ENCODE data around the gene COQ7. TPM values are rescaled to one million over a fixed set of nuclear protein-coding genes. Genes with fewer than 3 reads are reported as not detected.

COQ7 gene
- polyA plus RNA-seq, 2 donors: 11.8 to 13.5 TPM

DNA sequence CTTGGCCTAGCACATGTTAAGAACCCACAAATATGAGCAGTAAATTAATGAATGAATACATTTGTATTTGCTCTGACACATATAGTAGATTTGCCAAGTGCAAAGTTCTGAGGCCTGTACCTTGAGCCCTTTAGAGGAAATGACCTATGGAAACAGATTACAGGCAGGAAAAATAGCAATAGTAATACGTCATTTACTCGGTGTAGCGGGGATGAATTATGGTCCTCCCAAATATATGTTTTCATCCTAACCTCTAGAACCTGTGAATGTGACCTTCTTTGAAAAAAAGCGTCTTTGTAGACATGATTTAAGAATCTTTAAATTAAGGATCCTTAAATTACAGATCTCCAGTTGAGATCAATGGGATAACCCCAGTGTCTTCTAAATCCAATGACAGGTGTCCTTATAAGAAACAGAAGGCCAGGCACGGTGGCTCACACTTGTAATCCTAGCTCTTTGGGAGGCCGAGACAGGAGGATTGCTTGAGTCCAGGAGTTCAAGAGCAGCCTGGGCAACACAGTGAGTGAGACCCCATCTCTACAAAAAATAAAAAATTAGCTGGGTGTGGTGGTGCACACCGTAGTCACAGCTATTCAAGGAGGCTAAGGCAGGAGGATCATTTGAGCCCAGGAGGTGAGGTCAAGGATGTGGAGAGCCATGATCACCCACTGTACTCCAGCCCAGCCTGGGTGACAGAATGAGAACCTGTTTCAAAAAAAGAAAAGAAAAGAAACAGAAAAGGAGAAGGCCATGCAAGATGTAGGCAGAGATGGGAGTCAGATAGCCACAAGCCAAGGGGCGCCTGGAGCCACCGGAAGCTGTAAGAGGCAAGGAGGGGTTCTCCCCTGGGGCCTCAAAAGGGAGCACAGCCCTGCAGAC lies 41.2 kb downstream of the COQ7 start:
- 87 to 90% methylated on average over 9 of the region's 9 CpGs for WGBS, 2 donors
- Histone ChIP-seq H3K4me3 (ENCODE audit: low read depth in 1 of 2, low read length in 2 of 2) (no peak overlapping the region), H3K27me3 (ENCODE audit: control insufficient read depth in 1 of 2, insufficient read depth in 2 of 2, low read length in 2 of 2) (no peaks in the 10 kb centered on the region), H3K36me3 (ENCODE audit: control insufficient read depth in 2 of 2, insufficient read depth in 2 of 2, low read length in 1 of 2) (no peaks in the 10 kb centered on the region), H3K9me3 (ENCODE audit: control insufficient read depth in 2 of 2, insufficient read depth in 1 of 2, low read depth in 1 of 2, low read length in 1 of 2) (no peaks in the 10 kb centered on the region), H3K27ac (ENCODE audit: low read depth in 2 of 2, low read length in 1 of 2) (no peak overlapping the region), H3K4me1 (ENCODE audit: control insufficient read depth in 2 of 2, insufficient read depth in 2 of 2, low read length in 1 of 2) (no peaks in the 10 kb centered on the region)

DNA sequence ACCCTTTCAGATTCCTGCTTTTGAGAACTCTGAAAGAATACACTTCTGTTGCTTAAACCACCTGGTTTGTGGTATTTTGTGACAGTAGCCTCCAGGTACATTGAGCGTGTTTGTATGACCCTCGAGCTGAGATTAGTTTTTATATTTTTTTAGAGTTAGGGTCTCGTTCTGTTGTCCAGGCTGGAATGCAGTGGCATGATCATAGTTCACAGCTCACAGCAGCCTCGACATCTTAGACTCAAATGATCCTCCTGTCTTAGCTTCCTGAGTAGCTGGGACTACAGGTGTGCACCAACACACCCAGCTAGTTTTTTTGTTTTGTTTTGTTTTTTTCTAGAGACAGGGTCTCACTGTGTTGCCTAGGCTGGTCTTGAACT lies 41.9 kb downstream of the COQ7 start:
- Histone ChIP-seq H3K4me3 (ENCODE audit: low read depth in 1 of 2, low read length in 2 of 2) (no peak overlapping the region), H3K9me3 (ENCODE audit: control insufficient read depth in 2 of 2, insufficient read depth in 1 of 2, low read depth in 1 of 2, low read length in 1 of 2) (no peaks in the 10 kb centered on the region), H3K27ac (ENCODE audit: low read depth in 2 of 2, low read length in 1 of 2) (no peak overlapping the region), H3K27me3 (ENCODE audit: control insufficient read depth in 1 of 2, insufficient read depth in 2 of 2, low read length in 2 of 2) (no peaks in the 10 kb centered on the region), H3K4me1 (ENCODE audit: control insufficient read depth in 2 of 2, insufficient read depth in 2 of 2, low read length in 1 of 2) (no peaks in the 10 kb centered on the region), H3K36me3 (ENCODE audit: control insufficient read depth in 2 of 2, insufficient read depth in 2 of 2, low read length in 1 of 2) (no peaks in the 10 kb centered on the region)
- WGBS, 2 donors: 85 to 88% methylated on average over 4 of the region's 4 CpGs

DNA sequence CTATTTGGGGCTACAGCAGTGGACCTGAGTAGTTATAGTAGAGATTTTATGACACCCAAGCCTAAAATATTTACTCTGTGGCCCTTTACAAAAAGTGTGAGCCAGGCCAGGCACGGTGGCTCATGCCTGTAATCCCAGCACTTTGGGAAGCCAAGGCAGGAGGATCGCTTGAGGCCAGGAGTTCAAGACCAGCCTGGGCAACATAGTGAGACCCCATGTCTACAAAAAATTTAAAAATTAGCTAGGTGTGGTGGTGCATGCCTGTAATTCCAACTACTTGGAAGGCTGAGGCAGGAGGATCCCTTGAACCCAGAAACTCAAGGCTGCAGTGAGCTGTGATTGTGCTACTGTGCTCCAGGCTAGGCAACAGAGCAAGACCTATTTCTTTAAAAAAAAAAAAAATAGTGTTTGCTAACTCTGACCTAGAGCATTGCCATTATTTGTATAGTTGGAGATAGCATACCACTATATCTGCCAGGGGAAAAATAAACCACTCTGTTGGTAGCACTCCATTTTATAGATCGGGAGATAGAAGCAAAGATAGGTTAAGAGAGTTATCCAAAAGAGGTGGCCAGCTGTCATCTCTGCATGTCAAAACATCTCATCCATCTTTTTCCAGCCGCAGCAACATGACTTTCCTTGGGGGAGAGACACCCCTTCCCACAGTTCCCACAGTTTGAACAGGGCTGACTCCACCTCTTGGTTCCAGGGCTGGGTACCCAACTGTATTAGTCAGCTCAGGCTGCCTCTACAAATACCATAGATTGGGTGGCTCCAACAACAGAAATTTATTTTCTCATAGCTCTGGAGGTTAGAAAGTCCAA lies 43.3 kb downstream of the COQ7 start:
- Histone ChIP-seq H3K36me3 (ENCODE audit: control insufficient read depth in 2 of 2, insufficient read depth in 2 of 2, low read length in 1 of 2) (peaks cover 0 to 4% of the 10 kb centered on the region in 2 donors), H3K27ac (ENCODE audit: low read depth in 2 of 2, low read length in 1 of 2) (no peak overlapping the region), H3K27me3 (ENCODE audit: control insufficient read depth in 1 of 2, insufficient read depth in 2 of 2, low read length in 2 of 2) (no peaks in the 10 kb centered on the region), H3K9me3 (ENCODE audit: control insufficient read depth in 2 of 2, insufficient read depth in 1 of 2, low read depth in 1 of 2, low read length in 1 of 2) (no peaks in the 10 kb centered on the region), H3K4me3 (ENCODE audit: low read depth in 1 of 2, low read length in 2 of 2) (no peak overlapping the region), H3K4me1 (ENCODE audit: control insufficient read depth in 2 of 2, insufficient read depth in 2 of 2, low read length in 1 of 2) (peaks cover 6 to 9% of the 10 kb centered on the region in 2 donors)
- WGBS, 2 donors: 80 to 87% methylated on average over 4 of the region's 4 CpGs

- 83 to 94% methylated on average over 2 of the region's 2 CpGs for WGBS, 2 donors
- H3K27ac ChIP-seq (ENCODE audit: low read depth in 2 of 2, low read length in 1 of 2): no peak overlapping the region
These were observed 44.6 kb downstream of the COQ7 start for GRCh38 chr16:19112099-19112407.

DNA sequence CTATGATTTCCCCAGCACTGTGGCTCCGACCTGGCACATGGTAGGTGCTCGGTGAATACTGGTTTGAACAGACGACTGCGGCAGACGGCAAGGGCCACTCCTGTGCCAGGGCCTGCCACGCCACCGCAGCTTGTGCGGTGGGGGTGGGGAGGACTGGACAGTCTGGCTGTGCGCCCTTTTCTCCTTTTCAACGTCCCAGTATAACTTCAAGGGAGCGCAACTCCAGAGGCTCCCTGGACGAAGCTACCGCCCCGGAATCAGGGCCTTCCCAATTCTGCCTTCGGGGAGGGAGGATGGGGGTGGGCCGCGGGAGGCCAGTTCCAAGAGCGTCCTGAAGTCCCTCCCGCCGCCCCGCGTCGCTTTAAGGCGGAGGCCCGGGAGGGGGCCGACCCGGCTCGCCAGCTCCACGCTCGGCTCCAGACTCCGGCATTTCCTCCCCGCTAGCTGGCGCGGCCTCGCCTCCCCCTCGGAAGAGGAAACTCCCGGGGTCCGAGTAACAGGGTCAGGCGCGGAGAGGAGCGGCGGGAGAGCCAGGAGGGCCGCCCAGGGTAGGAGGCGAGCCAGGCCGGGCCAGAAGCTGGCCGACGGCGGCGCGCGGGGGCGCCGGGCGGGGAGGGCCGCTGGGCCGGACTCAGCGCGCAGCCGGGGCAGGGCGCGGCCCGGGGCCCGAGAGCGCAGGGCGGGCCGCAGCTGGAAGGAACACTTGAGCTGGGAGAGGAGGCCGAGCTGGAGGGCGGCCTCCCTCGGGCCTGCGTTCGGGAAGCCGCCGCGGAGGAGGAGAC lies 46.4 kb downstream of the COQ7 start, which contains the start of gene ITPRIPL2:
Gene ITPRIPL2 (plus strand): TSS at position 388 of the 782 bp plus-strand sequence. CDS start 498 bp downstream, outside the sequence.
- Histone ChIP-seq H3K27me3 (ENCODE audit: control insufficient read depth in 1 of 2, insufficient read depth in 2 of 2, low read length in 2 of 2) (no peaks in the 10 kb centered on the region), H3K4me3 (ENCODE audit: low read depth in 1 of 2, low read length in 2 of 2) (peak within 1 kb of the TSS; percentile 66 to 71), H3K36me3 (ENCODE audit: control insufficient read depth in 2 of 2, insufficient read depth in 2 of 2, low read length in 1 of 2) (peaks cover 0 to 4% of the 10 kb centered on the region in 2 donors), H3K27ac (ENCODE audit: low read depth in 2 of 2, low read length in 1 of 2) (peak within 1 kb of the TSS; percentile 90 to 95), H3K9me3 (ENCODE audit: control insufficient read depth in 2 of 2, insufficient read depth in 1 of 2, low read depth in 1 of 2, low read length in 1 of 2) (no peaks in the 10 kb centered on the region), H3K4me1 (ENCODE audit: control insufficient read depth in 2 of 2, insufficient read depth in 2 of 2, low read length in 1 of 2) (peaks cover 6 to 11% of the 10 kb centered on the region in 2 donors)
- 1 to 2% methylated on average over 57 to 74 of the region's 74 CpGs for WGBS, 2 donors

More at GRCh38 chr16:19112099-19112407, 44.6 kb downstream of the COQ7 start:
- Histone ChIP-seq H3K36me3 (ENCODE audit: control insufficient read depth in 2 of 2, insufficient read depth in 2 of 2, low read length in 1 of 2) (peaks cover 0 to 4% of the 10 kb centered on the region in 2 donors), H3K9me3 (ENCODE audit: control insufficient read depth in 2 of 2, insufficient read depth in 1 of 2, low read depth in 1 of 2, low read length in 1 of 2) (no peaks in the 10 kb centered on the region), H3K27me3 (ENCODE audit: control insufficient read depth in 1 of 2, insufficient read depth in 2 of 2, low read length in 2 of 2) (no peaks in the 10 kb centered on the region), H3K4me1 (ENCODE audit: control insufficient read depth in 2 of 2, insufficient read depth in 2 of 2, low read length in 1 of 2) (peaks cover 6 to 11% of the 10 kb centered on the region in 2 donors), H3K4me3 (ENCODE audit: low read depth in 1 of 2, low read length in 2 of 2) (no peak overlapping the region)

DNA sequence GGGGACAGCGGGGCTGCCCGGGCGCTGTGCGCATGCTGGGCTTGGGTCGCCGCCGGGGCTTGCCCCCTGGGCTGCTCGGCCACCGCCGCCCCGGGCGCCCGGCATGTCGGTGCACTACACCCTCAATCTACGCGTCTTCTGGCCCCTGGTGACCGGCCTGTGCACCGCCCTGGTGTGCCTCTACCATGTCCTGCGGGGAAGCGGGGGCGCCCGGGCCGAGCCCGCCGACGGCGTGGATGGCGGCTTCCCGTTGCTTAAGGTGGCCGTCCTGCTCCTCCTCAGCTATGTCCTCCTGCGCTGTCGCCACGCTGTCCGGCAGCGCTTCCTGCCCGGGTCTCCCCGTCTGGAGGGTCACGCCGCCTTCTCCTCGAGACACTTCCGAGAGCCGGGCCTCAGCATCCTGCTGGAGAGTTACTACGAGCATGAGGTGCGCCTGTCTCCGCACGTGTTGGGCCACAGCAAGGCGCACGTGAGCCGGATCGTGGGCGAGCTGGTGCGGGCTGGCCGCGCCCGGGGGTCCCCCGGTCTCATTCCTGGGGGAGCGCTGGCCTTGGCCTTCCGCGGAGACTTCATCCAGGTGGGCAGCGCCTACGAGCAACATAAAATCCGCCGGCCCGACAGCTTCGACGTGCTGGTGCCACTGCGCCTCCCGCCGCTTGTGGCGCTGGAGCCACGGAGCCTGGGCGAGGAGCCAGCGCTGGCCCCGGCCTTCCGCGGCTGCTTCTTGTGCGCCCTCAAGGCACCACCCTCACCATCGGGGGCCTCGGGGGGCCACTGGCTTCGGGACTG lies 47.1 kb downstream of the COQ7 start:
- 11 to 12% methylated on average over 73 to 80 of the region's 80 CpGs for WGBS, 2 donors
- H3K36me3 ChIP-seq (ENCODE audit: control insufficient read depth in 2 of 2, insufficient read depth in 2 of 2, low read length in 1 of 2): peaks cover 0 to 4% of the 10 kb centered on the region in 2 donors
- H3K4me3 ChIP-seq (ENCODE audit: low read depth in 1 of 2, low read length in 2 of 2): peak overlapping the region; percentile 66 to 71
- H3K27me3 ChIP-seq (ENCODE audit: control insufficient read depth in 1 of 2, insufficient read depth in 2 of 2, low read length in 2 of 2): no peaks in the 10 kb centered on the region
- peak overlapping the region; percentile 90 to 95 for H3K27ac ChIP-seq (ENCODE audit: low read depth in 2 of 2, low read length in 1 of 2)
- no peaks in the 10 kb centered on the region for H3K9me3 ChIP-seq (ENCODE audit: control insufficient read depth in 2 of 2, insufficient read depth in 1 of 2, low read depth in 1 of 2, low read length in 1 of 2)
- peaks cover 6 to 11% of the 10 kb centered on the region in 2 donors for H3K4me1 ChIP-seq (ENCODE audit: control insufficient read depth in 2 of 2, insufficient read depth in 2 of 2, low read length in 1 of 2)

DNA sequence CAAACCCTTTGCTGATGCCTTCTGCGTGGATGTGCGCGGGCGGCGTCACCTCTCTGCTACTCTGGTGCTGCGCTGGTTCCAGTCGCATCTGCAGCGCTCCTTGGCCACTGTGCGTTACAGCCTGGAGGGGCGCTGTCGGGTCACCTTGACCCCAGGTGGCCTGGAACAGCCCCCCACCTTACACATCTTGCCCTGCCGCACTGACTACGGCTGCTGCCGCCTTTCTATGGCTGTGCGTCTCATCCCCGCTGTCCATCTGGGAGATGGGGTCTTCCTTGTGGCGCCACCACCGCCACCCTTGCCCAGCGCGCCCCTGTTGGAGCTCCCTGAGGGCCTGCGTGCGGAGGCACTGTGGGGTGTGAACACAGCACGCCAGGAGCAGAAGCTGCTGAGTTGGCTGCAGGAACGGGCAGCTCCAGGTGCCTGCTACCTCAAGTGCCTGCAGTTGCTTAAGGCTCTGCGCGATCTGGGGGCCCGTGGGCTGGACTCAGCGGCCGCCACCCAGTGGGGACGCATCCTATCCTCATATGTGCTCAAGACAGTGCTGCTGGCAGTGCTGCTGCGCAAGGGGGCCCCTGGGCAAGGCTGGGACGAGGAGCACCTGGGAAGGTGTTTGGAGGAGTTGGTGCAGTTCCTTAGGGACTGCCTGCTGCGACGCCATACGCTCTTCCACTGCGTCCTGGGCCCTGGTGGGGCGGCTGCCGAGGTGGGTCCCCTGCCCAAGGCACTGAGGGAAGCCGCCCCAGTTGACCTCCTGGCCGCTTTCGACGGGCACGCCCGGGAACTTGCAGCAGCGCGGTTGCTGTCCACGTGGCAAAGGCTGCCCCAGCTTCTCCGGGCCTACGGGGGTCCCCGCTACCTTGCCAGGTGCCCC lies 48.0 kb downstream of the COQ7 start:
- H3K4me3 ChIP-seq (ENCODE audit: low read depth in 1 of 2, low read length in 2 of 2): peak overlapping the region; percentile 66 to 71
- H3K36me3 ChIP-seq (ENCODE audit: control insufficient read depth in 2 of 2, insufficient read depth in 2 of 2, low read length in 1 of 2): peaks cover 0 to 4% of the 10 kb centered on the region in 2 donors
- no peaks in the 10 kb centered on the region for H3K9me3 ChIP-seq (ENCODE audit: control insufficient read depth in 2 of 2, insufficient read depth in 1 of 2, low read depth in 1 of 2, low read length in 1 of 2)
- no peaks in the 10 kb centered on the region for H3K27me3 ChIP-seq (ENCODE audit: control insufficient read depth in 1 of 2, insufficient read depth in 2 of 2, low read length in 2 of 2)
- H3K27ac ChIP-seq (ENCODE audit: low read depth in 2 of 2, low read length in 1 of 2): peak overlapping the region; percentile 90 to 95
- WGBS, 2 donors: 46 to 64% methylated on average over 49 to 50 of the region's 50 CpGs
- H3K4me1 ChIP-seq (ENCODE audit: control insufficient read depth in 2 of 2, insufficient read depth in 2 of 2, low read length in 1 of 2): peaks cover 6 to 11% of the 10 kb centered on the region in 2 donors

DNA sequence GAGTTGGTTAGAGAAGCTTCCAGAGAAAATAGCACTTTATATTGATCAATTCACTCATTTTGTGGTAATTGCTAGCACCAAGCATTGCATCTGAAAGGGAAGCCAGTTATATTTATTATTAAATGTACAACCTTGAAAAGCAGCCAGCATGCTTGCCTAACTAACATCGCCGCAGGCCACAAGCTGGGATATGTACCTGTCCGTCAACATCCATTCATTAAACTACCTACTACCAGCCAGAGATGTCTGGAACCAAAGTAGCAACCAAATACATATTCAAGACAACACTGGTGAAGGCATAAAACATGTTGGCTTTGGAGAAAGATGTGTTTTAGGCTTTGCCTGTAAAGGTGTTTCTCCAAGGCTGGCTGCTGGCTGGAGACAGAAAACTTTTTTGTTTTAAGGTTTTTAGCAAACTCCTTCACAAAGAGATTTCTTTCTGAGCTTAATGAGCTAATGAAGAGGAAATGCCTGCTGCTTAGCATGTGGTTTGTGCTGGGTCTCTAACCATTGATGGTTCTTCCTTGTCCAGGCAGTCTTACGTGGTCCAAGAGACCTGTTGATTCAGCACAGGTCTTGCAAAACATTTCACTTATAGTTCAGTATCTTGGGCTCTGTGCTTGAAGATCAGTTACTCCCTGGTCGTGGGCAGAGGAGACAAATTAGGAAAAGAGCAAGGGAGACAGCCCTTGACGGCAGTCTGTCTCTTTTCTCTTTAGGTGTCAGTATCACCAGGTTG lies 49.5 kb downstream of the COQ7 start:
- Histone ChIP-seq H3K36me3 (ENCODE audit: control insufficient read depth in 2 of 2, insufficient read depth in 2 of 2, low read length in 1 of 2) (peaks cover 0 to 4% of the 10 kb centered on the region in 2 donors), H3K4me1 (ENCODE audit: control insufficient read depth in 2 of 2, insufficient read depth in 2 of 2, low read length in 1 of 2) (peaks cover 7 to 11% of the 10 kb centered on the region in 2 donors), H3K4me3 (ENCODE audit: low read depth in 1 of 2, low read length in 2 of 2) (peak overlapping the region in 1 of 2 donors; percentile 66), H3K27ac (ENCODE audit: low read depth in 2 of 2, low read length in 1 of 2) (peak overlapping the region; percentile 26 to 70), H3K27me3 (ENCODE audit: control insufficient read depth in 1 of 2, insufficient read depth in 2 of 2, low read length in 2 of 2) (no peaks in the 10 kb centered on the region), H3K9me3 (ENCODE audit: control insufficient read depth in 2 of 2, insufficient read depth in 1 of 2, low read depth in 1 of 2, low read length in 1 of 2) (no peaks in the 10 kb centered on the region)
- WGBS, 2 donors: 31 to 44% methylated on average over 6 of the region's 6 CpGs
